Activated CD8-positive, alpha-beta memory T cell treated with anti-CD3 and anti-CD28 coated beads, Interleukin-2, amount 50 U/mL, for 24 hours (primary cell): ENCODE data around the gene ASNS.

Experiments
- DNase-seq: peaks from one replicate; pipeline ENCODE4 v3.0.0-alpha.2; 2020; ENCODE audit errors: extremely low read depth

Gene ASNS

DNA sequence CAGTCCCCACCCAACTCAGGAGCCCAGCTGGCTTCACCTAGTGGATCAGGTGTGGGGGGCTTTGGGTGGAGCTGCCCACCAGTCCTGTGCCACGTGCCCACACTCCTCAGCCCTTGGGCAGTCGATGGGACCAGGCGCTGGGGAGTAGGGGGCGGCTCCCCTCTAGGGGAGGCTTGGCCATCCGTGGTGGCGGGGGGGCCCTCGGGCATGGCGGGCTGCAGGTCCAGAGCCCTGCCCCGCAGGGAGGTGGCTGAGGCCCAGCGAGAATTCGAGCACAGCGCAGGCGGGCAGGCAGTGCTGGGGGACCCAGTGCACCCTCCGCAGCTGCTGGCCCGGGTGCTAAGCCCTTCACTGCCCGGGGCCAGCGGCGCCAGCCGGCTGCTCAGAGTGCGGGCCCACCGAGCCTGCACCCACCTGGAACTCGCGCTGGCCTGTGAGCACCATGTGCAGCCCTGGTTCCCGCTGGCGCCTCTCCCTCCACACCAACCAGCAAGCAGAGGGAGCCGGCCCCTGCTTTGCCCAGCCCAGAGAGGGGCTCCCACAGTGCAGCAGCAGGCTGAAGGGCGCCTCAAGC lies 29.3 kb downstream of the ASNS start:
- DNase-seq = no peak

DNA sequence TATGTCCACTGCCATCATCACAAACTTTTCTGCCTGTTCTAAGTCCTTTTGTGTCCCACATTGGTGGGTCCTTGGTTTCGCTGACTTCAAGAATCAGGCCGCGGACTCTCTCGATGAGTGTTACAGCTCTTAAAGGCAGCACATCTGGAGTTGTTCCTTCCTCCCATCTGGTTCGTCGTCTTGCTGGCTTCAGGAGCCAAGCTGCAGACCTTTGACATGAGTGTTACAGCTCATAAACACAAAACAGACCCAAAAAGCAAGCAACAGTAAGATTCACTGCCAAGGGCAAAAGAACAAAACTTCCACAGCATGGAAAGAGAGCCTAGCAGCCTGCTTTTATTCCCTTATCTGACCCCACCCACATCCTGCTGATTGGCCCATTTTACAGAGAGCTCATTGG lies 30.2 kb downstream of the ASNS start:
- no peak for DNase-seq

DNA sequence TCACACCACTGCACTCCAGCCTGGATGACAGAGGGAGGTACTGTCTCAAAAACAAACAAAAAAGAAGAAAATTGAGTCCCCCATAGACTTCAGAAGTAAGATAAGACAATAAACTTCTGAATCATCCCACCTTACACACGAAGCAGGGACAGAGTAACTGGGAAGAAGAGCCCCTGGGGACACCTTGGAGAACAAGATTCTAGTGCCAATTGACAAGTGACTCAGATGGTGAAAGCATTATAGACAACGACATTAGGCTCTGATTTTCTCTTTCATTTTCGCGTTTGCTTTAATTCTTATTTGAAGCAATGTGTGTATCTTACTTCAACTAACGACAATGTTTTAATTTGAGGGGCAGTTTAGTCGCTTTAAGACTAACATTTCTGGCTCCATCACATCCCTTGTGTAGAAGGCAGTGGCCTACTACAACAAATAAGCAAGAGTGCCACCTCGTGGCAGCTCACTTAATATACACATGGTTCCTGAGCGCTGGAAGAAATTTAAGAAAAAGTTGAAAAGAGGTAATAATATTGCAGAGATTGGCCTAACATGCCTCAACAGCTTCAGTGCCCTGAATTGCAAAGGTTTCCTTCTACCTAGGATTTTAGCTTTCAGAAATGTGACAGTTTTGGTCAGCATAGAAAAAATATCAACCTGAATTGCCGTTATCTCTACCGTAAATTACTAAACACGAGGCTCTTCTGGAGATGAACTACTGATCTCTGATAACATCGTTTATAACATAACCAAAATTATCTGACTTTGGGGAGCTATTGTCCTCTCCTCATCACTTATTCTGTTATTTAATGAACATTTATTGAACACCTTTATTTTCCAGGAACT lies 36.7 kb downstream of the ASNS start:
- no peak for DNase-seq

DNA sequence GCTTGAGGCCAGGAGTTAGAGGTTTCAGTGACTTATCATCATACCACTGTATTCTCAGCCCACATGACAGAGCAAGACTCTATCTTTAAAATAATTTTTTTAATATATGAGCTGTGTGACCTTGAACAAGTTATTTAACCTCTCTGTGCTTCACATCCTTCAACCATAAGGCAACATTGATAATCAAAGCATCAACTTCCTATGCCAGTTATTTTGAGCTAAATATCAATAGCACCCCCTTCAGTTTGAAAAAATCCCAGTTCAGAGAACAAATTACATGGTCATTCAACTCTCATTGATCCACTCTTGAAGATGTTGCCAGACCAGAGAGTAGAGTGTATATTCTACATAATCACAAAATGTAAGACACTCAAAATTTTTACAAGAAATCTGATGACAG lies 53.0 kb downstream of the ASNS start:
- DNase-seq = no peak

DNA sequence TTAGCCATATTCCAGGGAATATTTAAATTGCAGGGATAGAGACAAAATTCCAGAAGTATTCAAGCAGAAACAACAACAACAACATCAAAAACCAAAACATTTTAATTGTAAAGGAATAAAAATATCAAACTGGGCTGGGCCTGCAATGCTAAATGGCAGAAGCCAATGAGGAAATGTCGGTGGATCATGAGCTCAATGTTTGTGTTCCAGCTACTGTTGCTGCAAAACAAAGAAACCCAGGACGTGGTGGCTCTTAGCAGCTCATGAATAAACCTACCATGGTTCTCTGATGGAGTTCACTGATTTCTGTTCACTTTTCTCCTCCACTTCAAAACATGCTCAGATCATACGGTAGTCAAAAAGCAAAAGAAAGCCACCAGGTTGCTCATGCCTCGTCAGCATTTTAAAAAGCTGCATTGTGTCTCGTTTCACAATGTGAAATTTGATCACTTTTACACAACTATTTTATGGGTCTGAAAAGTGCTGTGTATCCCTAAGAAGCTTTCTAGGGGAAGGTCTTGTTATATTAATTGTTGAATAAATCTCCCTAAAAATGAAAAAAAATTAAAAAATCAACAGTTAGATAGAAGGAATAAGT lies 54.0 kb downstream of the ASNS start:
- DNase-seq = no peak
